H1 (cell line): ENCODE data around the gene GALNT7. TPM values are rescaled to one million over a fixed set of nuclear protein-coding genes. Genes with fewer than 3 reads are reported as not detected.

Experiments used
- CTCF ChIA-PET: fragments of 300-600 bp; sonication (Branson Sonifier 250); formaldehyde crosslinking; loops from one replicate; lab custom pipeline; 2021; ENCODE audit not compliant: partially characterized antibody; lab: Charles Lee
- POLR2A ChIA-PET: fragments of 300-600 bp; sonication (Branson Sonifier 250); formaldehyde crosslinking; loops from one replicate; lab custom pipeline; 2021; ENCODE audit warnings: inconsistent platforms; ENCODE audit not compliant: partially characterized antibody; lab: Charles Lee
- DNase-seq, 2 experiments: peaks; one replicate each; pipeline versions ENCODE4 v3.0.0 to v3.0.0-alpha.2; 2010 to 2022; ENCODE audit warnings: low spot score in 2 of 2, low read depth in 1 of 2, mixed read lengths in 1 of 2
- FAIRE-seq: peaks from 2 replicates; lab custom pipeline; 2011; peaks lifted over from hg19 to GRCh38; lab: Jason Lieb, UNC
- H2AFZ ChIP-seq: 2 replicates; pipeline ENCODE4 v1.8.1; 2012; ENCODE audit warnings: low read length, inconsistent platforms
- H2AK5ac ChIP-seq: 2 replicates; pipeline ENCODE4 v1.6.1; 2013; ENCODE audit warnings: low read depth, low read length
- H2BK120ac ChIP-seq: replicated peaks from 2 replicates; pipeline ENCODE3; 2013; ENCODE audit warnings: low read depth, low read length, inconsistent platforms
- H2BK12ac ChIP-seq: 2 replicates; pipeline ENCODE4 v1.6.1; 2013; ENCODE audit warnings: low read depth, low read length
- H2BK15ac ChIP-seq: 2 replicates; pipeline ENCODE4 v1.6.1; 2013; ENCODE audit warnings: low read length
- H2BK20ac ChIP-seq: 2 replicates; pipeline ENCODE4 v1.6.1; 2013; ENCODE audit warnings: low read length
- H2BK5ac ChIP-seq: 2 replicates; pipeline ENCODE4 v1.6.1; 2013; ENCODE audit warnings: low read depth, low read length
- H3K14ac ChIP-seq: 2 replicates; pipeline ENCODE4 v1.6.1; 2013; ENCODE audit warnings: inconsistent platforms; ENCODE audit not compliant: insufficient read length
- H3K18ac ChIP-seq: 2 replicates; pipeline ENCODE4 v1.6.1; 2013; ENCODE audit warnings: low read length; ENCODE audit errors: extremely low read depth
- H3K23ac ChIP-seq: 2 replicates; pipeline ENCODE4 v1.6.1; 2013; ENCODE audit warnings: inconsistent platforms; ENCODE audit not compliant: insufficient read length
- H3K23me2 ChIP-seq: 2 replicates; pipeline ENCODE4 v1.6.1; 2013; ENCODE audit warnings: low read depth, low read length
- H3K27ac ChIP-seq: 2 replicates; pipeline ENCODE4 v1.6.1; 2011; ENCODE audit warnings: low read depth, low read length, inconsistent platforms
- H3K27me3 ChIP-seq, 4 experiments: replicated peaks in 1 of 4; 1 replicate in 1 of 4; 2 replicates in 3 of 4; pipeline versions ENCODE4 v1.6.1 to v1.8.1; 2011 to 2013; ENCODE audit warnings: low read length in 3 of 4, mild to moderate bottlenecking in 3 of 4, inconsistent platforms in 2 of 4, mixed read lengths in 2 of 4, moderate library complexity in 1 of 4; ENCODE audit not compliant: control insufficient read depth in 3 of 4, insufficient read depth in 3 of 4; ENCODE audit errors: extremely low read depth in 1 of 4
- H3K36me3 ChIP-seq, 4 experiments: 2 replicates each; pipeline versions ENCODE4 v1.6.1 to v1.8.1; 2011 to 2013; ENCODE audit warnings: mild to moderate bottlenecking in 4 of 4, low read length in 3 of 4, moderate library complexity in 2 of 4, control low read depth in 1 of 4, inconsistent platforms in 1 of 4; ENCODE audit not compliant: insufficient read depth in 4 of 4, control insufficient read depth in 2 of 4
- H3K4ac ChIP-seq: replicated peaks from 2 replicates; pipeline ENCODE3; 2013; ENCODE audit warnings: low read length, low read depth, mixed read lengths, inconsistent platforms; ENCODE audit not compliant: insufficient read length
- H3K4me1 ChIP-seq, 4 experiments: replicated peaks in 1 of 4; 1 replicate in 1 of 4; 2 replicates in 3 of 4; pipeline versions ENCODE4 v1.6.1 to v1.8.1; 2011 to 2013; ENCODE audit warnings: low read length in 3 of 4, inconsistent platforms in 2 of 4, mixed read lengths in 1 of 4; ENCODE audit not compliant: insufficient read depth in 4 of 4, control insufficient read depth in 3 of 4
- H3K4me2 ChIP-seq, 2 experiments: 2 replicates each; pipeline versions ENCODE4 v1.6.1 to v1.8.1; 2011 to 2013; ENCODE audit warnings: low read depth in 2 of 2, low read length in 2 of 2, control low read depth in 1 of 2, inconsistent platforms in 1 of 2, mild to moderate bottlenecking in 1 of 2; ENCODE audit not compliant: insufficient read depth in 1 of 2
- H3K4me3 ChIP-seq, 4 experiments: fragments of 200-600, 300-600 bp in 1 of 4; sonication (generic), shearing (Covaris generic), sonication (Bioruptor Twin) in 1 of 4; 2 replicates each; pipeline versions ENCODE4 v1.5.1 to v1.8.1; 2011 to 2016; ENCODE audit warnings: low read length in 4 of 4, low read depth in 3 of 4, control low read depth in 2 of 4, inconsistent platforms in 2 of 4, mild to moderate bottlenecking in 2 of 4, mixed read lengths in 1 of 4, moderate library complexity in 1 of 4; ENCODE audit not compliant: insufficient read depth in 2 of 4; ENCODE audit errors: extremely low read depth in 1 of 4
- H3K56ac ChIP-seq: replicated peaks from 2 replicates; pipeline ENCODE3; 2013; ENCODE audit warnings: low read depth, mild to moderate bottlenecking, mixed read lengths, low read length, inconsistent platforms; ENCODE audit not compliant: insufficient read length
- H3K79me1 ChIP-seq: 2 replicates; pipeline ENCODE4 v1.6.1; 2013; ENCODE audit warnings: low read depth, low read length, control low read depth
- H3K79me2 ChIP-seq, 2 experiments: 2 replicates each; pipeline versions ENCODE4 v1.6.1 to v1.8.1; 2012 to 2013; ENCODE audit warnings: low read length in 2 of 2, mild to moderate bottlenecking in 2 of 2, inconsistent platforms in 1 of 2; ENCODE audit not compliant: insufficient read depth in 2 of 2, control insufficient read depth in 1 of 2
- H3K9ac ChIP-seq, 4 experiments: replicated peaks in 1 of 4; 1 replicate in 1 of 4; 2 replicates in 3 of 4; pipeline versions ENCODE4 v1.6.1 to v1.8.1; 2011 to 2013; ENCODE audit warnings: low read depth in 3 of 4, low read length in 3 of 4, control low read depth in 2 of 4, mild to moderate bottlenecking in 2 of 4, moderate library complexity in 2 of 4, inconsistent platforms in 1 of 4; ENCODE audit errors: extremely low read depth in 1 of 4
- H3K9me3 ChIP-seq, 2 experiments: 2 replicates each; pipeline versions ENCODE4 v1.6.1 to v1.8.1; 2012 to 2013; ENCODE audit warnings: mild to moderate bottlenecking in 2 of 2, moderate library complexity in 2 of 2, control low read depth in 1 of 2, inconsistent platforms in 1 of 2, low read depth in 1 of 2, low read length in 1 of 2, mixed read lengths in 1 of 2; ENCODE audit not compliant: insufficient read depth in 2 of 2
- H4K20me1 ChIP-seq, 2 experiments: replicated peaks in 1 of 2; 2 replicates each; pipeline versions ENCODE3 to v1.8.1; 2011 to 2013; ENCODE audit warnings: inconsistent platforms in 2 of 2, low read length in 2 of 2, mild to moderate bottlenecking in 1 of 2; ENCODE audit not compliant: insufficient read depth in 2 of 2, control insufficient read depth in 1 of 2
- H4K5ac ChIP-seq: 2 replicates; pipeline ENCODE4 v1.6.1; 2013; ENCODE audit warnings: low read length, low read depth, mixed read lengths, inconsistent platforms; ENCODE audit not compliant: insufficient read length
- H4K8ac ChIP-seq: 2 replicates; pipeline ENCODE4 v1.8.0; 2013; ENCODE audit warnings: mild to moderate bottlenecking, moderate library complexity, low read length, inconsistent platforms; ENCODE audit not compliant: insufficient read depth; ENCODE audit errors: extremely low read depth
- H4K91ac ChIP-seq: replicated peaks from 2 replicates; pipeline ENCODE3; 2013; ENCODE audit warnings: low read length, mixed read lengths, inconsistent platforms; ENCODE audit not compliant: insufficient read length
- CBX5 ChIP-seq: fragments of 300-800, 300-1000 bp; sonication (generic); IDR thresholded peaks from 2 replicates; pipeline ENCODE4 v1.7.1; 2016; ENCODE audit warnings: antibody characterized with exemption, low read length, low read depth
- CBX8 ChIP-seq: fragments of 300-800, 300-1000 bp; sonication (generic); IDR thresholded peaks from 2 replicates; pipeline ENCODE4 v1.7.1; 2016; ENCODE audit warnings: low read depth, low read length, borderline replicate concordance
- EZH2 ChIP-seq: fragments of 200-600 bp; sonication (generic); IDR thresholded peaks from 2 replicates; pipeline ENCODE4 v1.7.1; 2012; ENCODE audit warnings: low read depth, mild to moderate bottlenecking, moderate library complexity, low read length, inconsistent platforms; ENCODE audit not compliant: severe bottlenecking
- GTF2F1 ChIP-seq: IDR thresholded peaks from 2 replicates; pipeline ENCODE4 v1.6.1; 2012; ENCODE audit warnings: low read depth, low read length, improper control_type of control experiment, borderline replicate concordance
- RNF2 ChIP-seq: fragments of 200-900, 300-1000 bp; sonication (generic); IDR thresholded peaks from 2 replicates; pipeline ENCODE4 v1.7.1; 2016; ENCODE audit warnings: borderline replicate concordance, low read depth, mild to moderate bottlenecking, antibody characterized with exemption, low read length; ENCODE audit not compliant: poor library complexity, severe bottlenecking; ENCODE audit errors: missing control alignments
- SP1 ChIP-seq: IDR thresholded peaks from 2 replicates; pipeline ENCODE4 v1.6.1; 2011; ENCODE audit warnings: low read depth, low read length
- TEAD4 ChIP-seq: IDR thresholded peaks from 2 replicates; pipeline ENCODE4 v1.6.1; 2012; ENCODE audit warnings: low read depth, low read length, inconsistent platforms, mixed read lengths
- WGBS, 2 experiments: shearing (Covaris generic) in 1 of 2; methylation state at CpG; one replicate each; pipeline versions ENCODE4 v1.1.6 to v1.1.7; 2013 to 2015; ENCODE audit warnings: low lambda C conversion rate in 2 of 2, mixed read lengths in 2 of 2, inconsistent platforms in 1 of 2, low coverage in 1 of 2, missing lambda C conversion rate in 1 of 2; ENCODE audit not compliant: insufficient replicate concordance in 2 of 2, insufficient coverage in 1 of 2, insufficient read length in 1 of 2; ENCODE audit errors: extremely low coverage in 1 of 2, missing lambda C conversion rate in 1 of 2; 5-methylcytosine and 5-hydroxymethylcytosine counted together
- polyA plus RNA-seq, 7 experiments: library from polyadenylated mRNA; depleted of rRNA in 3 of 7; stranded (reverse) in 5 of 7; unstranded in 2 of 7; fragments of >200 nt in 5 of 7; fragments of 200-250 nt in 2 of 7; gene quantifications; 1 replicate in 5 of 7; 2 replicates in 1 of 7; 4 replicates in 1 of 7; pipeline versions ENCODE4 v1.2.1 to v1.2.3, GENCODE V29; 2011 to 2013; ENCODE audit warnings: missing spikeins in 2 of 7, mixed read lengths in 2 of 7
- total RNA-seq: library from RNA; stranded (reverse); fragmentation: NEBNext Ultra II Directional; extraction: Animal tissue kit (Norgen Biotek cat#: 25700); gene quantifications from 2 replicates; pipeline ENCODE4 v1.2.1, GENCODE V29; 2021
- TF ChIP-seq, protein P1 (sequence below): IDR thresholded peaks from 2 replicates; pipeline ENCODE4 v1.6.1; 2012; ENCODE audit warnings: low read length, inconsistent platforms

Gene GALNT7
- total and polyA plus RNA-seq, 2 of the 8 experiments (the other 6 are each of a cell fraction or from before 2014, with no cell fraction given): 22.4 to 85.5 TPM

DNA sequence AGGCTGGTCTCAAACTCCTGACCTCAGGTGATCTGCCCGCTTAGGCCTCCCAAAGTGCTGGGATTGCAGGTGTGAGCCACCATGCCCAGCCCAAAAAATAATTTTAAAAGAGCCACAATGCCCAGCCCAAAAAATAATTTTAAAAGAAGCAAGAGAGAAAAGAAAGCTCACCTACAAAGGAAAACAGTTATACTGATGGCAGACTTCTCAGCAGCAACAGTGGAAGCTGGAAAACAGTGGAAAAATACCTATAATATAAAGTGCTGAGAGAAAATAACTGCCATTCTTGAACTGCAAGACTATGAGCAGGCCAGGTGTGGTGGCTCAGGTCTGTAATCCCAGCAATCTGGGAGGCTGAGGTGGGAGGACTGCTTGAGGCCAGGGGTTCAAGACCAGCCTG is 178.9 kb downstream of the GALNT7 start:
- Histone ChIP-seq H3K4me3 (no peak overlapping the region), H3K79me1 (no peaks in the 10 kb centered on the region), H4K5ac (no peak overlapping the region), H3K79me2 (no peaks in the 10 kb centered on the region), H3K36me3 (no peaks in the 10 kb centered on the region), H3K56ac (no peak overlapping the region), H3K9me3 (no peaks in the 10 kb centered on the region), H4K8ac (no peak overlapping the region), H2AK5ac (no peak overlapping the region), H3K4me1 (peaks cover 0 to 9% (median 3%) of the 10 kb centered on the region in 4 experiments; a peak in 3 of 7 replicates), H3K14ac (no peak overlapping the region), H3K4ac (no peak overlapping the region), H2BK120ac (no peak overlapping the region), H2BK15ac (no peak overlapping the region), H3K18ac (no peak overlapping the region), H3K23me2 (no peaks in the 10 kb centered on the region), H3K4me2 (no peak overlapping the region), H3K27me3 (no peaks in the 10 kb centered on the region), H2BK5ac (no peak overlapping the region), H2BK20ac (no peak overlapping the region), H3K27ac (no peak overlapping the region), H2BK12ac (no peak overlapping the region), H3K9ac (no peak overlapping the region), H4K20me1 (no peaks in the 10 kb centered on the region), H2AFZ (no peak overlapping the region), H4K91ac (no peak overlapping the region), H3K23ac (no peak overlapping the region)
- POLR2A ChIA-PET: interaction anchor here (1.4 to 6.5 kb wide), 2 partner anchors 13 to 24 kb away, joined by 4 to 48 read pairs; partner anchors contain the start of gene HMGB2
- WGBS, 2 experiments: 82% methylated on average over 1 of the region's 1 CpG; no CpG with 5 or more reads in 1 of the 2 experiments
- FAIRE-seq (no peak), DNase-seq (no peak)
- CTCF ChIA-PET: interaction anchor here (0.7 to 2.7 kb wide), 8 partner anchors 9 to 73 kb away, joined by 3 to 16 read pairs (median 6); no protein-coding TSS in a partner anchor
- TF ChIP-seq GTF2F1 (no peak), EZH2 (no peak), RNF2 (no peak), CBX5 (no peak), TEAD4 (no peak), CBX8 (no peak), SP1 (no peak)
- TF ChIP-seq, protein P1, sequence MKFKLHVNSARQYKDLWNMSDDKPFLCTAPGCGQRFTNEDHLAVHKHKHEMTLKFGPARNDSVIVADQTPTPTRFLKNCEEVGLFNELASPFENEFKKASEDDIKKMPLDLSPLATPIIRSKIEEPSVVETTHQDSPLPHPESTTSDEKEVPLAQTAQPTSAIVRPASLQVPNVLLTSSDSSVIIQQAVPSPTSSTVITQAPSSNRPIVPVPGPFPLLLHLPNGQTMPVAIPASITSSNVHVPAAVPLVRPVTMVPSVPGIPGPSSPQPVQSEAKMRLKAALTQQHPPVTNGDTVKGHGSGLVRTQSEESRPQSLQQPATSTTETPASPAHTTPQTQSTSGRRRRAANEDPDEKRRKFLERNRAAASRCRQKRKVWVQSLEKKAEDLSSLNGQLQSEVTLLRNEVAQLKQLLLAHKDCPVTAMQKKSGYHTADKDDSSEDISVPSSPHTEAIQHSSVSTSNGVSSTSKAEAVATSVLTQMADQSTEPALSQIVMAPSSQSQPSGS: no peak
